SK-N-SH (cell line): Measurements from ENCODE around the gene SELPLG. TPM values are rescaled to one million over a fixed set of nuclear protein-coding genes. Genes with fewer than 3 reads are reported as not detected.

Experiments used
- CTCF ChIA-PET: fragments of 300-600, 350-600 bp; formaldehyde crosslinking; extraction: SDS; loops from one replicate; lab custom pipeline; 2021; lab: Yijun Ruan, JAX
- POLR2A ChIA-PET: fragments of 350-600 bp; sonication (Branson Sonifier 250); formaldehyde crosslinking; extraction: SDS; loops from one replicate; lab custom pipeline; 2020; ENCODE audit warnings: antibody characterized with exemption, inconsistent platforms; lab: Yijun Ruan, JAX
- DNase-seq: peaks from one replicate; pipeline ENCODE4 v3.0.0; 2012
- H2AFZ ChIP-seq: fragments of 200-600 bp; sonication (generic); 2 replicates; pipeline ENCODE4 v1.8.1; 2016; ENCODE audit warnings: antibody characterized with exemption, mild to moderate bottlenecking, low read depth
- H3F3A ChIP-seq: fragments of 200-600 bp; sonication (generic); replicated peaks from 2 replicates; pipeline ENCODE3; 2016; ENCODE audit warnings: antibody characterized with exemption, mild to moderate bottlenecking; ENCODE audit not compliant: insufficient read depth
- H3K27ac ChIP-seq, 2 experiments: fragments of 200-500 bp in 1 of 2; fragments of 200-600 bp in 1 of 2; sonication (Bioruptor generic) in 1 of 2; sonication (generic), shearing (Covaris generic) in 1 of 2; 2 replicates each; pipeline versions ENCODE4 v1.5.1 to v1.6.1; 2014 to 2016; ENCODE audit warnings: low read depth in 2 of 2, inconsistent platforms in 1 of 2, low read length in 1 of 2, mild to moderate bottlenecking in 1 of 2, mixed read lengths in 1 of 2
- H3K27me3 ChIP-seq: fragments of 200-600 bp; sonication (generic), shearing (Covaris generic); 2 replicates; pipeline ENCODE4 v1.6.1; 2016; ENCODE audit warnings: mixed run types; ENCODE audit not compliant: insufficient read depth
- H3K36me3 ChIP-seq, 2 experiments: fragments of 200-500 bp in 1 of 2; fragments of 200-600 bp in 1 of 2; sonication (Bioruptor generic) in 1 of 2; sonication (generic) in 1 of 2; replicated peaks in 1 of 2; 2 replicates each; pipeline versions ENCODE3 to v1.5.1; 2014 to 2016; ENCODE audit warnings: low read length in 1 of 2, mild to moderate bottlenecking in 1 of 2; ENCODE audit not compliant: insufficient read depth in 2 of 2, control insufficient read depth in 1 of 2
- H3K4me1 ChIP-seq, 2 experiments: fragments of 200-500 bp in 1 of 2; fragments of 200-600 bp in 1 of 2; sonication (Bioruptor generic) in 1 of 2; sonication (generic), shearing (Covaris generic) in 1 of 2; 2 replicates each; pipeline versions ENCODE4 v1.5.1 to v1.6.1; 2014 to 2016; ENCODE audit warnings: low read depth in 1 of 2, low read length in 1 of 2, mixed run types in 1 of 2; ENCODE audit not compliant: insufficient read depth in 2 of 2, control insufficient read depth in 1 of 2
- H3K4me2 ChIP-seq: fragments of 200-600 bp; sonication (generic), shearing (Covaris generic); 2 replicates; pipeline ENCODE4 v1.6.1; 2017; ENCODE audit warnings: mixed run types
- H3K4me3 ChIP-seq, 2 experiments: fragments of 200-500 bp in 1 of 2; fragments of 200-600 bp in 1 of 2; sonication (Bioruptor generic) in 1 of 2; sonication (generic), shearing (Covaris generic) in 1 of 2; 2 replicates each; pipeline versions ENCODE4 v1.5.1 to v1.8.1; 2014 to 2016; ENCODE audit warnings: low read depth in 2 of 2, inconsistent platforms in 1 of 2, low read length in 1 of 2, mild to moderate bottlenecking in 1 of 2, mixed read lengths in 1 of 2, moderate library complexity in 1 of 2
- H3K79me2 ChIP-seq: fragments of 200-600 bp; sonication (generic); 2 replicates; pipeline ENCODE4 v1.8.1; 2017; ENCODE audit warnings: mild to moderate bottlenecking; ENCODE audit not compliant: insufficient read depth
- H3K9ac ChIP-seq: fragments of 200-600 bp; sonication (generic); 2 replicates; pipeline ENCODE4 v1.6.1; 2017; ENCODE audit warnings: mixed run types
- H3K9me2 ChIP-seq: fragments of 200-600 bp; sonication (generic); 2 replicates; pipeline ENCODE4 v1.6.1; 2017; ENCODE audit warnings: mixed run types
- H3K9me3 ChIP-seq: fragments of 200-600 bp; sonication (generic); 2 replicates; pipeline ENCODE4 v1.6.1; 2017; ENCODE audit warnings: mixed run types, mild to moderate bottlenecking, moderate library complexity
- H4K20me1 ChIP-seq: fragments of 200-600 bp; sonication (generic); 2 replicates; pipeline ENCODE4 v1.6.1; 2017; ENCODE audit warnings: mild to moderate bottlenecking, mixed run types; ENCODE audit not compliant: insufficient read depth
- CHD2 ChIP-seq: fragments of 150-350 bp; IDR thresholded peaks from 2 replicates; pipeline ENCODE4 v1.6.1; 2018; ENCODE audit warnings: low read length; ENCODE audit not compliant: partially characterized antibody
- EZH2phosphoT487 ChIP-seq: fragments of 200-600 bp; sonication (generic); IDR thresholded peaks from 2 replicates; pipeline ENCODE4 v1.6.1; 2017; ENCODE audit warnings: low read depth, mixed run types, mild to moderate bottlenecking, antibody characterized with exemption, moderate library complexity, borderline replicate concordance
- JUND ChIP-seq: IDR thresholded peaks from 2 replicates; pipeline ENCODE4 v1.4.0; 2012
- MEF2A ChIP-seq: IDR thresholded peaks from 2 replicates; pipeline ENCODE4 v1.4.0; 2012; ENCODE audit warnings: low read depth, borderline replicate concordance
- MXI1 ChIP-seq: IDR thresholded peaks from 2 replicates; pipeline ENCODE4 v1.6.1; 2012; ENCODE audit warnings: mild to moderate bottlenecking, low read depth, low read length, improper control_type of control experiment
- RCOR1 ChIP-seq: fragments of 150-350 bp; IDR thresholded peaks from 2 replicates; pipeline ENCODE4 v1.6.1; 2017; ENCODE audit warnings: antibody characterized with exemption, low read length
- RXRA ChIP-seq: IDR thresholded peaks from 2 replicates; pipeline ENCODE4 v1.4.0; 2012; ENCODE audit warnings: low read depth, mild to moderate bottlenecking, borderline replicate concordance
- SIN3A ChIP-seq: IDR thresholded peaks from 2 replicates; pipeline ENCODE4 v1.6.1; 2012; ENCODE audit warnings: low read depth, mild to moderate bottlenecking, low read length, moderate library complexity, borderline replicate concordance
- TCF12 ChIP-seq: IDR thresholded peaks from 2 replicates; pipeline ENCODE4 v1.4.0; 2012
- WGBS: methylation state at CpG from one replicate; pipeline ENCODE4 v1.1.6; 2017; ENCODE audit warnings: low lambda C conversion rate; 5-methylcytosine and 5-hydroxymethylcytosine counted together
- polyA plus RNA-seq, 3 experiments: library from polyadenylated mRNA; depleted of rRNA; stranded (reverse); fragments of >200 nt; gene quantifications; 2 replicates each; pipeline ENCODE4 v1.2.3, GENCODE V29; 2012
- TF ChIP-seq, protein P1 (sequence below): IDR thresholded peaks from 2 replicates; pipeline ENCODE4 v1.4.0; 2012; ENCODE audit warnings: low read depth, borderline replicate concordance
- TF ChIP-seq, protein P2 (sequence below): fragments of 150-350 bp; IDR thresholded peaks from 2 replicates; pipeline ENCODE4 v1.6.1; 2016; ENCODE audit warnings: mild to moderate bottlenecking, low read depth, low read length
- TF ChIP-seq, protein P3 (sequence below): IDR thresholded peaks from 2 replicates; pipeline ENCODE4 v1.6.1; 2012; ENCODE audit warnings: mild to moderate bottlenecking, low read depth, low read length, moderate library complexity

The SELPLG gene
- polyA plus RNA-seq, 1 of the 3 experiments (the other 2 are of a cell fraction): 2.8 TPM

DNA sequence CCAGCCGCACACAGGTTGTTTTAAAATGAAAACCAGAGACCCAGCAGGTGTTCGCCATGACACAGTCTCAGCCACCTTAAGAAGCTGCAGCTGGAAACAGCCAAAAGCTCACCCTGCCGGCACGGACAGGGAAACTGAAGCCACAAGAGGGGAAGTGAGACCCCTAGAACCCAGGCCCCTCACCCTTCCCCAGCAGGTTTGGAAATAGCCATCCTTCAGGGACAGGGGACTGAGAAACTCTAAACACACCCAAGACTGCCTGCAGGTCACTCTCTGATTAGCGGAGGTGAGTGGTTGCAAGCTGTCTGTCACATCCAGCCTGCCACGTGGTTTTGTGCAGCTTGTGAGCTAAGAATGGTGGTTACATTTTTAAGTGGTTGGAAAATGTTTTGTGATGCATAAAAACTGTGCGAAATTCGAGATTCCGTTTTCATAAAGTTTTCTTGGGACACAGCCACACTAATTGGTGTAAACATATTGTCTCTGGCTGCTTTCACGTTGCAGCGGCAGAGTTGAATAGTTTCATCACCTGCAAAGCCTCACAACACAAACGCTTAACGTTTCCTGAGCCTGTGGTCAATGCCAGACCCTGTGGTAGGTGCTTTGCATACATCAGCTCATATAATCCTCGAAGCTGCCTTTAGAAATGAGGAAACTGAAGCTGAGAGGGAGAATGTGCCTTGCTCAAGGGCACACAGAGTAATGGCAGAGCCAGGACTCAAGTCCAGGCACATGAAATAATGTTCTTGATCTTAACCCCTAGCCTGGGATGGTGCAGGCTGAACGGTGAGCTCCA is 1.7 kb upstream of the SELPLG start:
- Histone ChIP-seq H3K36me3 (no peaks in the 10 kb centered on the region), H4K20me1 (no peaks in the 10 kb centered on the region), H3K9ac (no peak overlapping the region), H3K79me2 (no peaks in the 10 kb centered on the region), H3K9me2 (no peaks in the 10 kb centered on the region), H3K4me2 (no peak overlapping the region), H3K4me1 (peaks cover 5 to 15% of the 10 kb centered on the region in 2 experiments; a peak in 2 of 4 replicates), H3K4me3 (no peak overlapping the region), H3K27me3 (no peaks in the 10 kb centered on the region), H3K9me3 (no peaks in the 10 kb centered on the region), H2AFZ (no peak overlapping the region), H3F3A (peaks cover 50% of the 10 kb centered on the region), H3K27ac (no peak overlapping the region)
- POLR2A ChIA-PET: no interaction called here
- no peak for TF ChIP-seq MXI1
- TF ChIP-seq, protein P1, sequence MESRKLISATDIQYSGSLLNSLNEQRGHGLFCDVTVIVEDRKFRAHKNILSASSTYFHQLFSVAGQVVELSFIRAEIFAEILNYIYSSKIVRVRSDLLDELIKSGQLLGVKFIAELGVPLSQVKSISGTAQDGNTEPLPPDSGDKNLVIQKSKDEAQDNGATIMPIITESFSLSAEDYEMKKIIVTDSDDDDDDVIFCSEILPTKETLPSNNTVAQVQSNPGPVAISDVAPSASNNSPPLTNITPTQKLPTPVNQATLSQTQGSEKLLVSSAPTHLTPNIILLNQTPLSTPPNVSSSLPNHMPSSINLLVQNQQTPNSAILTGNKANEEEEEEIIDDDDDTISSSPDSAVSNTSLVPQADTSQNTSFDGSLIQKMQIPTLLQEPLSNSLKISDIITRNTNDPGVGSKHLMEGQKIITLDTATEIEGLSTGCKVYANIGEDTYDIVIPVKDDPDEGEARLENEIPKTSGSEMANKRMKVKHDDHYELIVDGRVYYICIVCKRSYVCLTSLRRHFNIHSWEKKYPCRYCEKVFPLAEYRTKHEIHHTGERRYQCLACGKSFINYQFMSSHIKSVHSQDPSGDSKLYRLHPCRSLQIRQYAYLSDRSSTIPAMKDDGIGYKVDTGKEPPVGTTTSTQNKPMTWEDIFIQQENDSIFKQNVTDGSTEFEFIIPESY: no peak
- TF ChIP-seq RCOR1: no peak
- TF ChIP-seq JUND: no peak
- TF ChIP-seq SIN3A: no peak
- TF ChIP-seq TCF12: no peak
- no peak for TF ChIP-seq RXRA
- no peak for TF ChIP-seq CHD2
- no peak for TF ChIP-seq EZH2phosphoT487
- TF ChIP-seq, protein P2, sequence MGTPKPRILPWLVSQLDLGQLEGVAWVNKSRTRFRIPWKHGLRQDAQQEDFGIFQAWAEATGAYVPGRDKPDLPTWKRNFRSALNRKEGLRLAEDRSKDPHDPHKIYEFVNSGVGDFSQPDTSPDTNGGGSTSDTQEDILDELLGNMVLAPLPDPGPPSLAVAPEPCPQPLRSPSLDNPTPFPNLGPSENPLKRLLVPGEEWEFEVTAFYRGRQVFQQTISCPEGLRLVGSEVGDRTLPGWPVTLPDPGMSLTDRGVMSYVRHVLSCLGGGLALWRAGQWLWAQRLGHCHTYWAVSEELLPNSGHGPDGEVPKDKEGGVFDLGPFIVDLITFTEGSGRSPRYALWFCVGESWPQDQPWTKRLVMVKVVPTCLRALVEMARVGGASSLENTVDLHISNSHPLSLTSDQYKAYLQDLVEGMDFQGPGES: no peak
- TF ChIP-seq, protein P3, sequence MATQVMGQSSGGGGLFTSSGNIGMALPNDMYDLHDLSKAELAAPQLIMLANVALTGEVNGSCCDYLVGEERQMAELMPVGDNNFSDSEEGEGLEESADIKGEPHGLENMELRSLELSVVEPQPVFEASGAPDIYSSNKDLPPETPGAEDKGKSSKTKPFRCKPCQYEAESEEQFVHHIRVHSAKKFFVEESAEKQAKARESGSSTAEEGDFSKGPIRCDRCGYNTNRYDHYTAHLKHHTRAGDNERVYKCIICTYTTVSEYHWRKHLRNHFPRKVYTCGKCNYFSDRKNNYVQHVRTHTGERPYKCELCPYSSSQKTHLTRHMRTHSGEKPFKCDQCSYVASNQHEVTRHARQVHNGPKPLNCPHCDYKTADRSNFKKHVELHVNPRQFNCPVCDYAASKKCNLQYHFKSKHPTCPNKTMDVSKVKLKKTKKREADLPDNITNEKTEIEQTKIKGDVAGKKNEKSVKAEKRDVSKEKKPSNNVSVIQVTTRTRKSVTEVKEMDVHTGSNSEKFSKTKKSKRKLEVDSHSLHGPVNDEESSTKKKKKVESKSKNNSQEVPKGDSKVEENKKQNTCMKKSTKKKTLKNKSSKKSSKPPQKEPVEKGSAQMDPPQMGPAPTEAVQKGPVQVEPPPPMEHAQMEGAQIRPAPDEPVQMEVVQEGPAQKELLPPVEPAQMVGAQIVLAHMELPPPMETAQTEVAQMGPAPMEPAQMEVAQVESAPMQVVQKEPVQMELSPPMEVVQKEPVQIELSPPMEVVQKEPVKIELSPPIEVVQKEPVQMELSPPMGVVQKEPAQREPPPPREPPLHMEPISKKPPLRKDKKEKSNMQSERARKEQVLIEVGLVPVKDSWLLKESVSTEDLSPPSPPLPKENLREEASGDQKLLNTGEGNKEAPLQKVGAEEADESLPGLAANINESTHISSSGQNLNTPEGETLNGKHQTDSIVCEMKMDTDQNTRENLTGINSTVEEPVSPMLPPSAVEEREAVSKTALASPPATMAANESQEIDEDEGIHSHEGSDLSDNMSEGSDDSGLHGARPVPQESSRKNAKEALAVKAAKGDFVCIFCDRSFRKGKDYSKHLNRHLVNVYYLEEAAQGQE: no peak
- TF ChIP-seq MEF2A: no peak
- no peak for DNase-seq
- CTCF ChIA-PET: interaction anchor here (1.1 to 6.3 kb wide), 3 partner anchors 16 to 168 kb away, joined by 3 to 36 read pairs (median 12); no protein-coding TSS in a partner anchor
- 65% methylated on average over 15 of the region's 15 CpGs for WGBS
